Esophagus muscularis mucosa (tissue), 4 donors: ENCODE data around the gene ZFYVE28.

ENCODE experiments used
- CTCF ChIP-seq, 3 experiments: fragments of 200-600 bp in 2 of 3; fragments of 450-650 bp in 1 of 3; sonication (generic) in 2 of 3; IDR thresholded peaks; one replicate each; pipeline ENCODE4 v1.5.1; 2017 to 2019; ENCODE audit warnings: antibody characterized with exemption in 3 of 3, mild to moderate bottlenecking in 2 of 3, moderate library complexity in 1 of 3
- EP300 ChIP-seq: sonication (generic); formaldehyde crosslinking; IDR thresholded peaks from one replicate; pipeline ENCODE4 v1.6.1; 2017; ENCODE audit warnings: antibody characterized with exemption
- POLR2A ChIP-seq: fragments of 450-650 bp; IDR thresholded peaks from one replicate; pipeline ENCODE4 v1.6.1; 2017; ENCODE audit warnings: antibody characterized with exemption, moderate library complexity, mild to moderate bottlenecking, low read depth
- POLR2AphosphoS5 ChIP-seq, 2 donors: sonication (generic); formaldehyde crosslinking; IDR thresholded peaks; one replicate each; pipeline ENCODE4 v1.6.1; 2017; ENCODE audit warnings: antibody characterized with exemption in 2 of 2

GRCh38 chr4:2288051-2288541 lies 130.3 kb downstream of the ZFYVE28 start:
- TF ChIP-seq CTCF (IDR thresholded peaks at IDR 0.05), result no peak
- TF ChIP-seq POLR2AphosphoS5 (IDR thresholded peaks at IDR 0.05), result no peak
- no peak for TF ChIP-seq POLR2A
- no peak for TF ChIP-seq EP300
